SU-DHL-6 (cell line): ENCODE measurements around the gene FBXO8.

Experiments used
- H2AFZ ChIP-seq: fragments of 200-600 bp; sonication (generic); 2 replicates; pipeline ENCODE4 v1.6.1; 2014; ENCODE audit warnings: low read depth, mild to moderate bottlenecking, moderate library complexity, mixed read lengths, antibody characterized with exemption, low read length; ENCODE audit not compliant: severe bottlenecking
- H3F3A ChIP-seq: fragments of 200-600 bp; shearing (Covaris generic); 2 replicates; pipeline ENCODE4 v1.6.0; 2016; ENCODE audit warnings: antibody characterized with exemption, mild to moderate bottlenecking; ENCODE audit not compliant: insufficient read depth
- H3K27ac ChIP-seq: fragments of 200-600 bp; sonication (generic); 2 replicates; pipeline ENCODE4 v1.5.1; 2016; ENCODE audit warnings: low read depth, mild to moderate bottlenecking, low read length, moderate library complexity, mixed read lengths
- H3K27me3 ChIP-seq: fragments of 200-600 bp; sonication (generic), shearing (Covaris generic); 2 replicates; pipeline ENCODE4 v1.6.0; 2014; ENCODE audit warnings: mild to moderate bottlenecking, low read length
- H3K36me3 ChIP-seq: fragments of 200-600 bp; sonication (generic); 2 replicates; pipeline ENCODE4 v1.6.1; 2014; ENCODE audit warnings: mild to moderate bottlenecking, low read length, mixed read lengths
- H3K4me2 ChIP-seq: fragments of 300-600, 200-600 bp; shearing (Covaris generic), sonication (generic); 2 replicates; pipeline ENCODE4 v1.6.0; 2014; ENCODE audit warnings: low read length, low read depth, mild to moderate bottlenecking; ENCODE audit not compliant: poor library complexity, severe bottlenecking
- H3K4me3 ChIP-seq: fragments of 200-600 bp; sonication (generic); 2 replicates; pipeline ENCODE4 v1.5.1; 2014; ENCODE audit warnings: antibody characterized with exemption, low read length, mild to moderate bottlenecking, mixed read lengths; ENCODE audit not compliant: insufficient read depth, poor library complexity, severe bottlenecking
- H3K79me2 ChIP-seq: fragments of 200-600 bp; sonication (generic); 2 replicates; pipeline ENCODE4 v1.6.1; 2014; ENCODE audit warnings: mild to moderate bottlenecking, low read length, moderate library complexity; ENCODE audit not compliant: insufficient read depth
- H3K9ac ChIP-seq: fragments of 200-600 bp; sonication (generic); 2 replicates; pipeline ENCODE4 v1.7.0; 2014; ENCODE audit warnings: mild to moderate bottlenecking, low read length
- H3K9me2 ChIP-seq: fragments of 200-600 bp; sonication (generic); replicated peaks from 2 replicates; pipeline ENCODE4 v1.6.1; 2014; ENCODE audit warnings: low read length; ENCODE audit not compliant: insufficient read depth
- H3K9me3 ChIP-seq: fragments of 200-600 bp; sonication (generic); 2 replicates; pipeline ENCODE4 v1.6.1; 2014; ENCODE audit warnings: low read length, mixed read lengths; ENCODE audit not compliant: insufficient read depth
- H4K20me1 ChIP-seq: fragments of 200-600 bp; sonication (generic); 2 replicates; pipeline ENCODE4 v1.6.1; 2014; ENCODE audit warnings: low read depth, mild to moderate bottlenecking, antibody characterized with exemption, low read length, moderate library complexity, mixed read lengths
- CTCF ChIP-seq: fragments of 200-600 bp; sonication (generic); IDR thresholded peaks from one replicate; pipeline ENCODE4 v1.5.1; 2017; ENCODE audit warnings: antibody characterized with exemption, mild to moderate bottlenecking, low read length, moderate library complexity; ENCODE audit not compliant: insufficient read depth, poor library complexity, severe bottlenecking
- EZH2phosphoT487 ChIP-seq: fragments of 200-600 bp; sonication (generic), shearing (Covaris generic); conservative IDR thresholded peaks from 2 replicates; pipeline ENCODE4 v1.6.1; 2018; ENCODE audit warnings: mild to moderate bottlenecking, antibody characterized with exemption, low read length, moderate library complexity, mixed read lengths

FBXO8 gene

DNA sequence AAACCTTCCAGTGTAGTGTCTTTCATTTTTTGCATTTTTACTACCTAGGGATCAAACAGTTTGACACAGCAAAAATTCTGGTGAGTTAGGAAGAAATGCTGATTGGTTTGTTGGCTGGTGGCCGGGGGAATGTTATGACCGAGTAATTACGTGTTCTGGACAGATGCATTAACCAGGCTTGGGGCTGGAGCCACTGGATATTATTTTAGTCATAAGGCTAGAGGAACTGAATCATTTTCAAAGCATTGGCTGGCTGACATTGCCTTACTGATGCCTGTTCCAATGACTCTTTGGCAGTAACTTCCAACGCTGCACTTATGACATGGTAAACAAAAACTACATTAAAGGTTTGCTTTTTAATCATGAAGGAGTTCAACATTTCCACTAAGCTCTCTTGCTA is 84.6 kb downstream of the FBXO8 start:
- H3K9me2 ChIP-seq = no peaks in the 10 kb centered on the region
- no peaks in the 10 kb centered on the region for H3K79me2 ChIP-seq
- no peak overlapping the region for H3K27ac ChIP-seq
- no peaks in the 10 kb centered on the region for H4K20me1 ChIP-seq
- H3K27me3 ChIP-seq = no peaks in the 10 kb centered on the region; the same call in 1 of the 2 replicates
- H3K4me3 ChIP-seq = no peak overlapping the region
- no peak overlapping the region for H3K9ac ChIP-seq
- no peak for TF ChIP-seq EZH2phosphoT487
- TF ChIP-seq CTCF = no peak
- H3K36me3 ChIP-seq = no peaks in the 10 kb centered on the region; the same call in 1 of the 2 replicates
- H3F3A ChIP-seq = no peaks in the 10 kb centered on the region
- no peaks in the 10 kb centered on the region for H3K9me3 ChIP-seq
- H2AFZ ChIP-seq = no peak overlapping the region
- H3K4me2 ChIP-seq = no peak overlapping the region

- H2AFZ ChIP-seq = no peak overlapping the region
- H3K4me2 ChIP-seq = no peak overlapping the region
- no peaks in the 10 kb centered on the region for H3F3A ChIP-seq
- no peak overlapping the region for H3K9ac ChIP-seq
- no peak overlapping the region for H3K4me3 ChIP-seq
- H3K79me2 ChIP-seq = no peaks in the 10 kb centered on the region
- H3K27me3 ChIP-seq = no peaks in the 10 kb centered on the region; the same call in 1 of the 2 replicates
- no peaks in the 10 kb centered on the region for H3K9me2 ChIP-seq
- H4K20me1 ChIP-seq = no peaks in the 10 kb centered on the region
- no peaks in the 10 kb centered on the region for H3K9me3 ChIP-seq
- no peak for TF ChIP-seq EZH2phosphoT487
- TF ChIP-seq CTCF = no peak
- H3K27ac ChIP-seq = no peak overlapping the region
- no peaks in the 10 kb centered on the region; the same call in 1 of the 2 replicates for H3K36me3 ChIP-seq
Observed at GRCh38 chr4:174198396-174198795, 85.1 kb downstream of the FBXO8 start.

DNA sequence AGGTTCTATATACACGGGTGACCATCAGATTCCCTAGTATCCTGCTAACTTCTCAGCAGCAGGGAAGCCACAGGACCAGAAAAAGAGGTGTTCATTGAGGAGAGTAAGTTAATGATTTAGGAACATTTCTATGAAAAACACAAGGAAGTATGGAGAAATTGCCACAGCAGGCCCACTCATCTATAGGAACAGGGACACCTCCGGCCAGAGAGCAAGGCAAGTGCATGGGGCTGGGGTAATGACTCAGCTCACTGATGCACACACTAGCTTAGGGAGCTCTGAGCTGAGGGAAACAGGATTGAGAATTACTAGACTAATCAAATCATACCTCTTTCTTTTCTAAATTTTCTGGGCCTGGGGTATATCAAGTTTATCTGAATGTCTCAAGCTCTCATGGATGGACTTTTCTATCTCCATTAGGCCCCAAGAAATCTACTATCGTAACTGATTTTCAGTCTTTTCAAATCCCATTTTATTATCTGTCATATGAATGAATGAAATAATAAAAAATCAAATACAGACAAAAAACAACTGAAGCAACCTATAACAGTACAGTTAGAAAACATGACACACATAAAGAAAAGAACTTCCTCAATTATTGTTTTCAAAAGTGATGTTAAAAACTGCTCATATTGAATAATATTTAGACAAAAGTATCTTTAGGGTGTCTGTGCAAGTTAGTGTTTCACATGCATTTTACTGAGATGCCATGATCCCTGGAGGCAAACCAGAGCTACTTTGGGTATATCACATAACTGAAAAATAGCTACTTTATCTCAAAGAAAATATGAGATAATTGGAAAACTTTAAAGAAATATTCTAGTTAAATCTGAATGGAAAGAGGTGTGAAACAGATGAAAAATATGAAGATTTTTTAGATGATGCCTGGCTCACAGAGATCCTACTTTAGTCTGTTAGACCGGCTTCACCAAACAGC is 89.8 kb downstream of the FBXO8 start:
- H3K4me3 ChIP-seq = no peak overlapping the region
- TF ChIP-seq CTCF = no peak
- TF ChIP-seq EZH2phosphoT487 = no peak
- no peaks in the 10 kb centered on the region for H3K9me3 ChIP-seq
- no peaks in the 10 kb centered on the region for H4K20me1 ChIP-seq
- no peak overlapping the region for H3K27ac ChIP-seq
- H3K9ac ChIP-seq = no peak overlapping the region
- no peak overlapping the region for H3K4me2 ChIP-seq
- no peaks in the 10 kb centered on the region for H3K27me3 ChIP-seq
- H3K79me2 ChIP-seq = no peaks in the 10 kb centered on the region
- no peak overlapping the region for H2AFZ ChIP-seq
- no peaks in the 10 kb centered on the region for H3K9me2 ChIP-seq
- no peaks in the 10 kb centered on the region for H3F3A ChIP-seq
- no peaks in the 10 kb centered on the region for H3K36me3 ChIP-seq
